ENCODE data around the gene PALS1.

The PALS1 gene

DNA sequence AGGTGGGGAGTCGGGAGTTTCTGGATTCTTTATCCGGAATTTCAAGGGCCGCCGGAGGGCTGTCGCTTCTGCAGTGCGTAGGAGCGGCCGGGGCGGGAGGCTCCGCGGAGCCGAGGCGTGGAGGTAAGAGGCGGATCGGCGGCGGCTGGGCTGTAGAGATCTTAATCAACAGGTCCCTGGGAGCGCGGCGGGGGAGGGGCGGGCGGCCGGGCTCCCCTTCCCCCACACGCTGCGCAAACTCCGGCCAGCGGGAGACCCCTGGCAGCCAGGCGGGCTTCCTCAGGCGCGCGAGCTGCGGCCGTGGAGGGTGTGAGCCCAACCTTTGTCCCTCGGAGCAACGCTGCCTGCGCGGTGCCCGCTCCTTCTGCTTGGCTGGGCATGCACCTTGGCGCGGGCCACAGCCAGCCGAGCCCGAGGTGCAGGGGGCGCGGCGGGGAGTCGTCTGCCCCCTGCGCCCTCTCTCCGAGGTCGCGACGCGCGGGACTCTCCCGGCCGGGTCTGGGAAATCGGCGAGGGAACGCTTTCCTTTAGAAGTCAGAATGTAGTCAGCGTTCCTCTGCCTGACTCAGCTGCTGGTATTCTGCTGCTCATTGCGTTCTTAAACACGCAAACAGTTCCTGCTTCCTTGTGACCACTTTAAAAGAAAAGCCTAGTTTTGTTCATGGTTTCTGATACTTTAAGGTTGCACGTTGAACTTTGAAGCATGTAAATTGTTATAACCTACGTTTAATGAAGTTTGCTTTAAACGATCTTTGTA lies at the start of gene PALS1:
PALS1 (plus strand) TSS at position 25 of the 757 bp plus-strand sequence. CDS start 37,736 bp downstream, outside the sequence.
- H3K27ac ChIP-seq = peak within 1 kb of the TSS; percentile 98

DNA sequence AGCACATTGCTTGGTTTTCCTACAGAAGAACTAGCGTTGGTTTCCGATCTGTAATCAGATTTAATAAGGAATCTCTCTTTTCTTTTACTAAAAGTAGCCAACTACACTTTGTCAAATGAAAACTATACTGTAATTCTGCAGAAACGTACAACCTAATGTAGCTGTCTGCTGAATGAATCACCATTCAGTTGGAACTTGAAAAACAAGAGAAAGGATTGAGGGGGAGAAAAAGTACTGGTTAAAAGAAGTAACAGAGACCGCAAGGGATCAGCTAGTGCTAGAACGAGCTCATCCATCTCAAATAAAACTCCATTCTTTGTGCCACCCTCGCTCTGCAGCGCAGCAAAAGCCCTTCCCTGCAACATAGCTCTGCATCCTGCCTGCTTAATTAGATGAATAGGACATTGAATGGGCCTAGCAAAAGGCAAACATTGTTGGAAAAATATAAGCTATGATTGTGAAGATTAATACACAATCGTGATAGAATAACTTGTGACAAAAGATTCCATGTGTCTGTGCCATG lies 49.4 kb upstream of the PALS1 start:
- no peak for TF ChIP-seq ZFX (IDR thresholded peaks at IDR 0.05)
- TF ChIP-seq, protein P1, sequence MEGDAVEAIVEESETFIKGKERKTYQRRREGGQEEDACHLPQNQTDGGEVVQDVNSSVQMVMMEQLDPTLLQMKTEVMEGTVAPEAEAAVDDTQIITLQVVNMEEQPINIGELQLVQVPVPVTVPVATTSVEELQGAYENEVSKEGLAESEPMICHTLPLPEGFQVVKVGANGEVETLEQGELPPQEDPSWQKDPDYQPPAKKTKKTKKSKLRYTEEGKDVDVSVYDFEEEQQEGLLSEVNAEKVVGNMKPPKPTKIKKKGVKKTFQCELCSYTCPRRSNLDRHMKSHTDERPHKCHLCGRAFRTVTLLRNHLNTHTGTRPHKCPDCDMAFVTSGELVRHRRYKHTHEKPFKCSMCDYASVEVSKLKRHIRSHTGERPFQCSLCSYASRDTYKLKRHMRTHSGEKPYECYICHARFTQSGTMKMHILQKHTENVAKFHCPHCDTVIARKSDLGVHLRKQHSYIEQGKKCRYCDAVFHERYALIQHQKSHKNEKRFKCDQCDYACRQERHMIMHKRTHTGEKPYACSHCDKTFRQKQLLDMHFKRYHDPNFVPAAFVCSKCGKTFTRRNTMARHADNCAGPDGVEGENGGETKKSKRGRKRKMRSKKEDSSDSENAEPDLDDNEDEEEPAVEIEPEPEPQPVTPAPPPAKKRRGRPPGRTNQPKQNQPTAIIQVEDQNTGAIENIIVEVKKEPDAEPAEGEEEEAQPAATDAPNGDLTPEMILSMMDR (conservative IDR thresholded peaks at IDR 0.05) = no peak
- H3K27ac ChIP-seq = no peak overlapping the region

More for the DNA sequence above, at the start of gene PALS1:
- TF ChIP-seq, protein P1 (conservative IDR thresholded peaks at IDR 0.05) = no peak
- TF ChIP-seq ZFX (IDR thresholded peaks at IDR 0.05) = no peak

GRCh38 chr14:67192366-67192765 lies 48.9 kb upstream of the PALS1 start:
- H3K27ac ChIP-seq = no peak overlapping the region
- no peak for TF ChIP-seq ZFX (IDR thresholded peaks at IDR 0.05)

- TF ChIP-seq ZFX (IDR thresholded peaks at IDR 0.05) = no peak
- TF ChIP-seq, protein P1 (conservative IDR thresholded peaks at IDR 0.05) = no peak
- no peak overlapping the region for H3K27ac ChIP-seq
Measured at GRCh38 chr14:67195279-67195678, 46.0 kb upstream of the PALS1 start.

GRCh38 chr14:67199016-67199415 lies 42.2 kb upstream of the PALS1 start:
- no peak for TF ChIP-seq ZFX (IDR thresholded peaks at IDR 0.05)
- TF ChIP-seq, protein P1 (conservative IDR thresholded peaks at IDR 0.05) = no peak
- H3K27ac ChIP-seq = no peak overlapping the region

GRCh38 chr14:67207810-67208209 lies 33.4 kb upstream of the PALS1 start:
- no peak overlapping the region for H3K27ac ChIP-seq
- no peak for TF ChIP-seq ZFX (IDR thresholded peaks at IDR 0.05)
- TF ChIP-seq, protein P1 (conservative IDR thresholded peaks at IDR 0.05) = no peak

- no peak for TF ChIP-seq ZFX (IDR thresholded peaks at IDR 0.05)
- TF ChIP-seq, protein P1 (conservative IDR thresholded peaks at IDR 0.05) = no peak
- no peak overlapping the region for H3K27ac ChIP-seq
Measured at GRCh38 chr14:67218126-67218525, 23.1 kb upstream of the PALS1 start.

All from C4-2B (cell line).